ENCODE results near the gene LPCAT2. TPM values are rescaled to one million over a fixed set of nuclear protein-coding genes. Genes with fewer than 3 reads are reported as not detected.
A peak's percentile ranks its signal among the peaks of the same experiment; 100 is the strongest.

Gene LPCAT2
- polyA plus RNA-seq, 1 donor from 2014 or later, result not detected

DNA sequence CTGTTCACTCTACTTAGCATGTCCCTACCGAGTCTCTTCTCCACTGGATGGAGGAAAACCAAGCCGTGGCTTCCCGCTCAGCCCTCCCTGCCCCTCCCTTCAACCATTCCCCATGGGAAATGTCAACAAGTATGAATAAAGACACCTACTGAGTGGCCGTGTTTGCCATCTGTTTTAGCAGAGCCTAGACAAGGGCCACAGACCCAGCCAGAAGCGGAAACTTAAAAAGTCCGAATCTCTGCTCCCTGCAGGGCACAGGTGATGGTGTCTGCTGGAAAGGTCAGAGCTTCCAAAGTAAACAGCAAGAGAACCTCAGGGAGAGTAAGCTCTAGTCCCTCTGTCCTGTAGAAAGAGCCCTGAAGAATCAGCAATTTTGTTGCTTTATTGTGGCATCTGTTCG lies 2.8 kb upstream of the LPCAT2 start:
- peaks cover 0 to 3% (median 1%) of the 10 kb centered on the region in 3 donors for H3K4me1 Mint-ChIP-seq
- H3K36me3 Mint-ChIP-seq, result no peaks in the 10 kb centered on the region
- H3K27me3 Mint-ChIP-seq, result peaks cover 16% of the 10 kb centered on the region
- H3K4me3 Mint-ChIP-seq, result no peak overlapping the region
- no peak overlapping the region for H3K27ac Mint-ChIP-seq
- H3K9me3 Mint-ChIP-seq, result peaks cover 0 to 9% (median 0%) of the 10 kb centered on the region in 3 donors

DNA sequence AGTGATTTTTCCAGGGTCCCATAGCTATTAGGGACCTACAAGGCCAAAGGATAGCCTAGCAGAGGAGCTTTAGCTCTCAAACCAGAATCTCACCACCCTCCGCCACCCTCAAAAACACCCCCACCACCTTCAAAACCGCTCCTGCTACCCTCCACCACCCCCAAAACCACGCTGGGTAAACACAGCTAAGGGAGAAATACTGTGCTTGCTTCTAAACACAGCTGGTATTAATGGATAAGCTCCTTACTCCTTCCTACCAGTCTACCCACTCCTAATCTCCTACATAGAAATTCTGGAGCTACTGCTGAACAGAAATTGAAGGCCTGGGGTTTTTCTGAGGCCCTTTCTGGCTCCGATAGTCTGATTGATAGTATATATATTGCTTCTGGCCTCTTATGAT lies 2.2 kb upstream of the LPCAT2 start:
- Mint-ChIP-seq H3K4me3 (no peak overlapping the region), H3K9me3 (peaks cover 0 to 9% (median 1%) of the 10 kb centered on the region in 3 donors), H3K27ac (no peak overlapping the region), H3K36me3 (no peaks in the 10 kb centered on the region), H3K27me3 (peaks cover 17% of the 10 kb centered on the region), H3K4me1 (peaks cover 0 to 3% (median 1%) of the 10 kb centered on the region in 3 donors)

DNA sequence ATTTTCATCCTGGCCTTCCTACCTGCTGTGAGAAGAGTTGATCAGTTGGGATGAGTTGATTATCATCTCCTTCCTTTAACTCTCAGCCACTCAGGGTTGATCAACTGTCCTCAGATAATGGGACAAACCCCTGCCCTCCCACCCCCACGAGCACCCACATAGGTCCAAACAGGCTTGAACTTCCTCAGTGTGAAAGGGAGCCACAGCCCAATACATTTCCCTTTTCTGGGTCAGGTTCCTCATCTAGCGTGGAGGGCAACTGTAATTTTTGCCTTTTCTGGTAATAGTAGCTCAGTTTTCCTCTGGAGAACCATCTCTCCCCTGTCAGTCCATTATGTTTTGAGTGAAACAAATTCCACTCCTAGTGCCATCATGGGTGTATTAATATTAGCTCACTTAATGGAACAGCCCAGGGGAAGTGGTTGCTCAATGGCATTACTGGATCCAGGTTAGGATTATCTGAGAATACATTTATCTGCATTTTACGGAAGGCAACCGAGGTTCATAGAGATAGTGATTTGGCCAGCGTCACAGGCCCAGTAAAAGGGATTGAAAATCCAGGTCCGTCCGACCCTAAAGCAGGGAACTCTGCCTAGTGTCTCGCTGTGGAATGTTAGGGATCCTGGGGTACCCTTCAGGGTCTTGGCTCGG lies 476 bp upstream of the LPCAT2 start:
- H3K36me3 Mint-ChIP-seq, result no peaks in the 10 kb centered on the region
- peak overlapping the region in 3 of 4 donors; percentile 29 to 67 (median 60) for H3K4me3 Mint-ChIP-seq
- H3K9me3 Mint-ChIP-seq, result peaks cover 6 to 11% (median 9%) of the 10 kb centered on the region in 3 donors
- peaks cover 22% of the 10 kb centered on the region for H3K27me3 Mint-ChIP-seq
- H3K4me1 Mint-ChIP-seq, result peaks cover 0 to 3% (median 1%) of the 10 kb centered on the region in 3 donors
- peak overlapping the region in 1 of 3 donors; percentile 53 for H3K27ac Mint-ChIP-seq

DNA sequence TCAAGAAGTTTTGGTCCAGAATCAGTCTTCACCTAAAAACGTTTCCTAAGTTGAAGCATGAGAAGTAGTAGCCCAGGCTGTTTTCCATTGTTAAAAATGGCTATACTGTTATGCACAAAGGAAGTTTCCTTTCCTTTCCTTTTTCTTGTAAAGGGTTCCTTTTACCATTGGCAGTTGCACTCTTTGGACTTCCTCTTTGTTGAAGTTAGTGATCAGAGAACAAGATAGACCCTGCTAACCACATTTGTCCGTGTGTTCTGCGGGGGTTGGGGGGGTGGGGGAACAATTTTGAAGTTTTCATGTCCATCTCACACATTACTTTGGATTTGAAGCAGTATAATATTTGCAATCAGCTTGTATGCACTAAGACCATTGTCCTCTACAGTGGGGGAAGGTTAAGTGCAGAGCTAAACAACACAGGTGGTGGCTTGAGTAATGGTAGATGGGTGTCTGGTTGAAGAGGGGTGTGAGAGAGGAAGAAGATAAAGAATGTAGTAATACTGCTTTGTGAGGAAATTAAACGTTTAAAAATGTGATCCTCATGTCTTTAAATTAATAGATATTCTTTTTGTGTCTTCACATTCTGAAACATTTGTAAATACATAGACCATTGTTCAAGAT lies 1.4 kb downstream of the LPCAT2 start:
- H3K36me3 Mint-ChIP-seq, result no peaks in the 10 kb centered on the region
- H3K4me3 Mint-ChIP-seq, result no peak overlapping the region
- no peak overlapping the region for H3K27ac Mint-ChIP-seq
- H3K27me3 Mint-ChIP-seq, result peaks cover 25% of the 10 kb centered on the region
- peaks cover 6 to 14% (median 9%) of the 10 kb centered on the region in 3 donors for H3K9me3 Mint-ChIP-seq
- H3K4me1 Mint-ChIP-seq, result peaks cover 0 to 3% (median 1%) of the 10 kb centered on the region in 3 donors

DNA sequence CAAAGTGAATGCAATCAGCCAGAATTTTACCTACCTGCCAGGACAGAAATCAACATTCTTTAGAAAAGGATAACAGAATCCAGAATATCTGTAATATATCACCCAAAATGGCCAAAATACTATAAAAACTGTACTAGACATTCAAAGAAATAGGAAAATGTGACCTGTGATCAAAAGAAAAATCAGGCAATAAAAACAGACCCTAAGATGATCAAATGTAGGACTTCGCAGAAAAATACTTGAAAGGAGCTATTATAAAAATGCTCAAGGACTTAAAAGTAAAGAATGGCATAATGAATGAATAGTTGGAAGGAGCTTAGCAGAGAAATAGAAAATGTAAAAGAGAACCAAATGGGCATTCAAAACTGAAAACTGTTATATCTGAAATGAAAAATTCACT lies 4.1 kb downstream of the LPCAT2 start:
- peaks cover 6 to 13% (median 9%) of the 10 kb centered on the region in 3 donors for H3K9me3 Mint-ChIP-seq
- H3K4me3 Mint-ChIP-seq, result no peak overlapping the region
- H3K27ac Mint-ChIP-seq, result no peak overlapping the region
- peaks cover 21% of the 10 kb centered on the region for H3K27me3 Mint-ChIP-seq
- H3K4me1 Mint-ChIP-seq, result peaks cover 0 to 3% (median 1%) of the 10 kb centered on the region in 3 donors
- no peaks in the 10 kb centered on the region for H3K36me3 Mint-ChIP-seq

DNA sequence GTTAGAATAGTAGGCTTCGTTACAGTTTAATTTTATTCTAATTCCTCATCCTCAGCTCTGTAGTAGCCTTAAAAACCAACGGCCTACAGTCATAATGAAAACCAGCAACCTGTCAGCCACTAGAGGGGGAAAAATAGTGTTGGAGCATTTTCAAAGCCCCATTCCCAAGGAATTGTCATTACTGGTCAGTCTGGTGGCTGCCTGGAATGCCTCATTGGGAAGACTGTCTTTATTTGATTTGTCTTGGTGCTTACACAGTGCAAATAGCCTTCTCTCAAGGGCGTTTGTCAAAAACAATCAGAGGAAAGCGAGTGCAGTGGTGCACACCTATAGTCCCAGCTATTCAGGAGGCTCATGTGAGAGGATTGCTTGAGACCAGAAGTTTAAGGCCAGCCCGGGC lies 4.7 kb downstream of the LPCAT2 start:
- Mint-ChIP-seq H3K9me3 (peaks cover 6 to 13% (median 9%) of the 10 kb centered on the region in 3 donors), H3K27me3 (peaks cover 19% of the 10 kb centered on the region), H3K4me3 (no peak overlapping the region), H3K4me1 (peaks cover 0 to 3% (median 1%) of the 10 kb centered on the region in 3 donors), H3K36me3 (no peaks in the 10 kb centered on the region), H3K27ac (no peak overlapping the region)

DNA sequence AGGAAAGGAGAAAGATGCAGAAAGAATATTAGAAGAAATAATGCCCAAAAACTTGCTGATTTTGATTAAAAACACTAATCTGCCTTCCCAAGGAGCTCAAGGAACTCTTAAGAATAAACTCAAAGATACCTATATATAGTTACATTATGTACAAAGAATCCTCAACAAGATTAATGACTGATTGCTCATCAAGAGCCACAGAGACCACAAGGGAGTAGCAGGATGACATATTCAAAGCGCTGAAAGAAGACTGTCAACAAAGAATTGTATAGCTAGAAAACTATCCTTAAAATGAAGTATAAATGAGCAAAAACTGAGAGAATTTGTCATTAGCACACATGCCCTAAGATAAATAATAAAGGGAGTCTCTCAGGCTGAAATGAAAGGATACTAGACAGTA lies 6.2 kb downstream of the LPCAT2 start:
- Mint-ChIP-seq H3K27me3 (peaks cover 10% of the 10 kb centered on the region), H3K27ac (no peak overlapping the region), H3K9me3 (peaks cover 6 to 9% (median 8%) of the 10 kb centered on the region in 3 donors), H3K36me3 (no peaks in the 10 kb centered on the region), H3K4me3 (peak overlapping the region in 1 of 4 donors; percentile 23), H3K4me1 (no peaks in the 10 kb centered on the region)

DNA sequence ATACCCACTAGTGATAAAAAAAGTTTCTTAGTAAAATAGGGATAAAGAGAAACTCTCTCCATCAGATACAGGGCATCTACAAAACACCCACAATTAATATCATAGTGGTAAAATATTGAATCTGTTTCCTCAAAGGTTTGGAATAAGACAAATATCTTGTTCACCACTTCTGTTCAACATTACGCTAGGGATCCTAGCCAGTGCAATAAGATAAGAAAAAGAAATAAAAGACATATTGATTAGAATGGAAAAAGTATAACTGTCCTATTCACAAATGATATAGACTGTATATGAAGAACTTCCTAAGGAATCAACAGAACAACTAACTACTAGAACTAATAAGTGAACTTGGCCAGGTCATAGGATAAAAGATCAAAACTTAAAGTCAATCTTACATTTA lies 12.9 kb downstream of the LPCAT2 start:
- Mint-ChIP-seq H3K27me3 (no peaks in the 10 kb centered on the region), H3K9me3 (peaks cover 0 to 8% (median 2%) of the 10 kb centered on the region in 3 donors), H3K4me1 (no peaks in the 10 kb centered on the region), H3K4me3 (no peak overlapping the region), H3K36me3 (no peaks in the 10 kb centered on the region), H3K27ac (no peak overlapping the region)

DNA sequence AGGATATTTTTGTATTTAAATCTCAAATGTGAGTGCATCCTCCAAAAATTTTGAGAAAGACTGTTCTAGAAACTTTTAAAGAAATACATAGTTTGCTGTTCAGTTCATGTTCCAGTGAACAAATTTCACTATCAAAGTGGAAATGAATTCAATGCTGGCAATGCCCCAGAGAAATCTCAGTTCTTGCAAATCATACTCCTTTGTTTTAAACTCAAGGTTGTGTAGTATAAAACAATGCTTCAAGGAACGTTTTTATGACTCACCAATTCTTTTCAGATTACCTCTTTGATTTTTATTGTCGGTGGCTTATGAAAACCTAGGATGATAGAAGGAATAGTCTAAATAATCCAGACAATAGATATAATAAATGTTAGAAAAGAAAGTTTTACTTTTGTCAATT lies 17.6 kb downstream of the LPCAT2 start:
- no peak overlapping the region for H3K27ac Mint-ChIP-seq
- H3K36me3 Mint-ChIP-seq, result no peaks in the 10 kb centered on the region
- peaks cover 0 to 8% (median 0%) of the 10 kb centered on the region in 3 donors for H3K9me3 Mint-ChIP-seq
- no peaks in the 10 kb centered on the region for H3K27me3 Mint-ChIP-seq
- no peak overlapping the region for H3K4me3 Mint-ChIP-seq
- H3K4me1 Mint-ChIP-seq, result no peaks in the 10 kb centered on the region

DNA sequence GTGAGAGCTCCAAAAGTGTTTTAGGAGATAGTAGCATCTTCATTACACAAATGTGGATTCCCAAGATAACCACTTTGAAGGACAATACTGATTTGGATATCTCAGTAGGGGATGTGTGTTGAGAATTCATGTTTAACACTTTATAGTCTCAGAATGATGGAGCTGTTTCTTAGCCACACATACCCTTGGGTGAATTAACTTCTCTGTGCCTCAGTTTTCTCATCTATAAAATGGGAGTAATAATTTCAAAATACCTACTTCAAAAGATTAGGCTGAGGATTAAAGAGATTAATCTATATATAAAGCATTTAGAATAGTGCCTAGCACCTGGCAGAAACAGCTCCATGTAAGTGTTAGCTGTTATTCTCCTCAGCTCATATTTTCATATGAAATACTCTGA lies 19.0 kb downstream of the LPCAT2 start:
- no peak overlapping the region for H3K4me3 Mint-ChIP-seq

DNA sequence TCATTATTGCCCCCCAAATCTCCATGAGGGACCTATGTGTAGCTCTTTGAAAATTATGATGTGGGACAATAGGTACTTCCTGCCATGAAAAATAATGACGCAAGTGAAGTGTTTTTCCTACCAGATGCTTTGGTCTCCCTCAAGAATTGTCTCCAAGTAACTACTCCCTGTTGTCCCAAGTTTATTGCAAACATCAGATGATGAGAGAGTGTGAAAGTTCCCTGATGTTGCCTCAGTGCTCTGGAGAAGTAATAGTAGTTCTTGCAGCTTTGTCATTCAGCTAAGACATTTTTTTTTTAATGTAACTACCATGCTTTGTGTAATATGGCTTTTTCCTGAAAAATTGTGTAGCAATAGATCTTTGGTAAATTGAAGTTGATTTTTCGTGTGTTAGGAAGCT lies 20.1 kb downstream of the LPCAT2 start:
- Mint-ChIP-seq H3K27ac (no peak overlapping the region), H3K4me3 (no peak overlapping the region), H3K4me1 (no peaks in the 10 kb centered on the region), H3K36me3 (no peaks in the 10 kb centered on the region), H3K27me3 (no peaks in the 10 kb centered on the region), H3K9me3 (no peaks in the 10 kb centered on the region)

More for the DNA sequence above, 19.0 kb downstream of the LPCAT2 start:
- H3K36me3 Mint-ChIP-seq, result no peaks in the 10 kb centered on the region
- no peak overlapping the region for H3K27ac Mint-ChIP-seq
- no peaks in the 10 kb centered on the region for H3K27me3 Mint-ChIP-seq
- H3K4me1 Mint-ChIP-seq, result no peaks in the 10 kb centered on the region
- no peaks in the 10 kb centered on the region for H3K9me3 Mint-ChIP-seq

DNA sequence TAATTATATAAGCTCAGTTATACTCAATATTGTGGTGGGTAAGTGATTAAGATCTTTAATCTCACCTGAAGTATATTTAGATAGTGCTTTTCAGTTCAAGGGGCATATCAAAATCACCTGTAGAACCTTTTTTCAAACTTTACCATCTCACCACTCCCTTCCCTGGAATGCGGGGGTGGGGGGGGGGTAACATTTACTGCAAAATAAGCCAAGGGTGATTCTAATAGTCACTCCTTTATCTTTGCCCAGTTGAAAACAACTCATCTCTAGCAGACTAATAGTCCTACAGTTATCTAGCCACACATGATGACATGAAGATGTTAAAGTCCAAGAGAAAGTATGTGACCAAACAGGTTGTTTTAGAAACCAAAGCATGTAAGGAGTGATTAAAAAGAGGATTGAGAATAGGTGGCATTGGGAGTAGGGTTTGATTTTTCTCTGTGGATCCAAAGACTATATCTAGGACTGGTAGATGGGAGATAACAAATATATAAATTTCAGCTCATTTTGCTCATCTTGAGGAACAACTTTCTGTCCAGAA lies 21.5 kb downstream of the LPCAT2 start:
- Mint-ChIP-seq H3K27me3 (no peaks in the 10 kb centered on the region), H3K4me3 (no peak overlapping the region), H3K9me3 (no peaks in the 10 kb centered on the region), H3K27ac (no peak overlapping the region), H3K36me3 (no peaks in the 10 kb centered on the region), H3K4me1 (no peaks in the 10 kb centered on the region)

DNA sequence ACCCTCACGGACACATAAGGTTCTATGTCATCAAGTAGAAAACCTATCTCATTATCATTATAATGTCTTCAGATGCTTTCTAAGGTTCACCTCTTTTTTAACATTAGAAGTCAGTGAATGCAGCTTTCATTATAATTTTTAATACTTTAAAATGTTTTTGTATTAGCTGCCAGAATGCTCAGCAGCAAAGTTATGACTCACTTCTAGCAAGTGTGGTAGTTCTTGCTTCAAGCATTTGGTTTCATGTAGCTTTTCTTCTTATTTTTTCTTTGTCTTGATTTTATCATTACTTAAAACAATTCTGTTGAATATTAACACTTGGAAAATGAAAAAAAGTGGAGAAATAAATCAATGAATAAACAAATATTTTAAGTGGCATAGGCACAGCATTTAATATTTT lies 23.4 kb downstream of the LPCAT2 start:
- Mint-ChIP-seq H3K9me3 (no peaks in the 10 kb centered on the region), H3K4me3 (no peak overlapping the region), H3K27me3 (no peaks in the 10 kb centered on the region), H3K4me1 (no peaks in the 10 kb centered on the region), H3K36me3 (no peaks in the 10 kb centered on the region), H3K27ac (no peak overlapping the region)

DNA sequence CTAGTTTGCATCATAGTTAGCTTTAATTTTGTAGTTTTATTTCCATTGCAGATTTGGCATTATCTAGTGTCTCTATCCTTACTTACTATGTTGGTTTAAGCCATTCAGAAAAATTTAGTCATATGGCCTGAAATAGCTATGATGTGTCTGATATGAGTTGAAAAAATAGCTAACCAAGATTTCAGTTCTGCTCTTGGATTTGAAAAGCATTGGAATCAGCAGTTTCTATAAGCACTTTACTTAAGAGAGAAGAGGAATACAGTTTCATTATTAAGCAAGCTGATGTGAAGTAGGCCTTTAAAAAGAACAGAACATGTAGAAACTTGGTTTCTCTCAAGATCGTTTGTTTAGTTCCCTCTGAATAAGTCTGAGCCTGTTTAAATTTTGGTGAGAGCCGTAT lies 25.9 kb downstream of the LPCAT2 start:
- Mint-ChIP-seq H3K27ac (no peak overlapping the region), H3K4me1 (no peaks in the 10 kb centered on the region), H3K9me3 (no peaks in the 10 kb centered on the region), H3K36me3 (no peaks in the 10 kb centered on the region), H3K27me3 (no peaks in the 10 kb centered on the region), H3K4me3 (no peak overlapping the region)

DNA sequence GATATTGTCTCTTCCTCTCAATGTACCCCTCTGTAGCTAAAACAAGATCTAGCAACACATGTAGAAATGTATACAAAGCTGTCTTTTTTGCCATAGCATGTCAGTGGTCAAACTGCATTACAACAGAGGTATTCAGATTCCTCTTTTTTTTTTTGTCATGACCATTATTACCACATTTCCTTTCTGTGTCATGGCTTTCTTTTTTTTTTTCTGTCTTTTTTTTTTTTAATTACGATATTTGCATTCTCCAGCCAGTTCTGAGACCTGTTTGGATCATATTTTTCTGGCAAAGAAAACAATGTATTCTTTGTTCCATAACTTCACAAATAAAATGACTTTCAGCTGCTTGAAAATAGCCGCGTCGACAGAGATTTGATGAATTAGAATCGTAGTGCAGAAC lies 30.2 kb downstream of the LPCAT2 start:
- H3K4me3 Mint-ChIP-seq, result no peak overlapping the region
- H3K9me3 Mint-ChIP-seq, result no peaks in the 10 kb centered on the region
- no peaks in the 10 kb centered on the region for H3K36me3 Mint-ChIP-seq
- H3K27ac Mint-ChIP-seq, result no peak overlapping the region
- no peaks in the 10 kb centered on the region for H3K4me1 Mint-ChIP-seq
- H3K27me3 Mint-ChIP-seq, result no peaks in the 10 kb centered on the region

DNA sequence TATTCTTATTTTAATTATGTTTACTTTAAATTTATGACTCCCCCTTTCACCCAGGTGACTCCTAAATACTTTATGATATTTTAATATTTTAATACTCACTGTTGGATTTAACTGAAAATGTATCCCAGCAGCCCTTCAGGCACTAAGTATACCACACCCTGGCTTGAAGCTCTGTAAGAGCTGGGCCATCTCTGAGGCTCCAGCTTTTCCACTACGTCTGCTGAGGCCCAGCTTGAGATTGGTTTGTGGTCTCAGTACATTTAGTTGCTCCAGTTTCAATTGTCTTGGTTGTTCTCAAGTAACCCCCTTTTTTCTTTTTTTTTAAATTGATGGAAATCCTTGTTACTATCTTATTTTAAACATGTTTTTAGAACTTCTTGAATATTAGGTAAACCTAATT lies 30.6 kb downstream of the LPCAT2 start:
- Mint-ChIP-seq H3K27ac (no peak overlapping the region), H3K4me1 (no peaks in the 10 kb centered on the region), H3K9me3 (no peaks in the 10 kb centered on the region), H3K27me3 (no peaks in the 10 kb centered on the region), H3K4me3 (no peak overlapping the region), H3K36me3 (no peaks in the 10 kb centered on the region)

All from IgD-negative memory B cell (primary cell).